ENCODE measurements around the gene ABCB9. TPM values are rescaled to one million over a fixed set of nuclear protein-coding genes. Genes with fewer than 3 reads are reported as not detected.

The ABCB9 gene
- total and polyA plus RNA-seq, 2 experiments from 2014 or later, result 1.2 to 7.0 TPM

DNA sequence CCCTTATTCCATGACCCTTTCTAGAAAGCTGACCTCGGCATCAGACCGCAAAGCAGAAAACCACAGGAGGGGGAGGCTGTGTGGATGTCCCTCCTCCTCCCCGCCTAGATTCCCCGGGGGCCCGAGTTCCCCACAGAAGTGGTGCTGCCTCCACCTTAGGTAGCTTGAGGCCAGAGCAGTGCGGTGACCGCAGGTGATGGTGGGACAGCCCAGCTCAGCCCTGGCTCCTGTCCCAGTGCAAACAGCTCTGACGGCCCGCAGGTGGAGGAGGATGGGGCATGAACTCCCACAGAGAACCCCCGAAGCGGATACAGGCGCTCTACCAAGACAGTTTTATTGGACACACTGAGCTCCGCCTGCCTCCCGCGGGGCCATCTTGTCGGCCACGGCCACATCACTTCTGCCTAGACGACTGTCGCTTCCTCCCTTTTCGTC is 33.7 kb upstream of the ABCB9 start:
- Mint-ChIP-seq H3K4me3 (no peak overlapping the region), H3K27ac (no peak overlapping the region), H3K9me3 (no peaks in the 10 kb centered on the region; the same call in 2 of the 3 replicates), H3K36me3 (ENCODE audit: low read depth) (no peaks in the 10 kb centered on the region), H3K4me1 (no peaks in the 10 kb centered on the region; the same call in 2 of the 3 replicates), H3K27me3 (ENCODE audit: insufficient read depth, low read depth, poor library complexity) (peaks cover 13% of the 10 kb centered on the region)
- Histone ChIP-seq H3K79me2 (replicated peaks; ENCODE audit: insufficient read depth) (no peaks in the 10 kb centered on the region), H3K9me2 (ENCODE audit: insufficient read depth) (no peaks in the 10 kb centered on the region), H2AFZ (no peak overlapping the region), H3K27me3 (ENCODE audit: insufficient read depth) (no peaks in the 10 kb centered on the region), H3K4me2 (no peak overlapping the region), H3K27ac (ENCODE audit: low read depth) (no peak overlapping the region), H4K20me1 (replicated peaks; ENCODE audit: insufficient read depth) (no peaks in the 10 kb centered on the region), H3K36me3 (ENCODE audit: insufficient read depth) (no peaks in the 10 kb centered on the region), H3F3A (replicated peaks; ENCODE audit: low read depth) (no peaks in the 10 kb centered on the region), H3K4me1 (ENCODE audit: insufficient read depth) (no peaks in the 10 kb centered on the region), H3K4me3 (no peak overlapping the region)
- no peak for TF ChIP-seq ZNF331 (CRISPR knock-in tag; IDR thresholded peaks at IDR 0.05; ENCODE audit: low read depth)
- TF ChIP-seq, protein P1, sequence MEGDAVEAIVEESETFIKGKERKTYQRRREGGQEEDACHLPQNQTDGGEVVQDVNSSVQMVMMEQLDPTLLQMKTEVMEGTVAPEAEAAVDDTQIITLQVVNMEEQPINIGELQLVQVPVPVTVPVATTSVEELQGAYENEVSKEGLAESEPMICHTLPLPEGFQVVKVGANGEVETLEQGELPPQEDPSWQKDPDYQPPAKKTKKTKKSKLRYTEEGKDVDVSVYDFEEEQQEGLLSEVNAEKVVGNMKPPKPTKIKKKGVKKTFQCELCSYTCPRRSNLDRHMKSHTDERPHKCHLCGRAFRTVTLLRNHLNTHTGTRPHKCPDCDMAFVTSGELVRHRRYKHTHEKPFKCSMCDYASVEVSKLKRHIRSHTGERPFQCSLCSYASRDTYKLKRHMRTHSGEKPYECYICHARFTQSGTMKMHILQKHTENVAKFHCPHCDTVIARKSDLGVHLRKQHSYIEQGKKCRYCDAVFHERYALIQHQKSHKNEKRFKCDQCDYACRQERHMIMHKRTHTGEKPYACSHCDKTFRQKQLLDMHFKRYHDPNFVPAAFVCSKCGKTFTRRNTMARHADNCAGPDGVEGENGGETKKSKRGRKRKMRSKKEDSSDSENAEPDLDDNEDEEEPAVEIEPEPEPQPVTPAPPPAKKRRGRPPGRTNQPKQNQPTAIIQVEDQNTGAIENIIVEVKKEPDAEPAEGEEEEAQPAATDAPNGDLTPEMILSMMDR (conservative IDR thresholded peaks at IDR 0.05; ENCODE audit: low read depth in 2 of 2), result no peak
- TF ChIP-seq REST (IDR thresholded peaks at IDR 0.05; ENCODE audit: unreplicated experiment), result no peak
- no peak for TF ChIP-seq ZNF114 (CRISPR knock-in tag; IDR thresholded peaks at IDR 0.05)
- TF ChIP-seq EZH2 (IDR thresholded peaks at IDR 0.05; ENCODE audit: low read depth, unreplicated experiment), result no peak
- TF ChIP-seq ETS1 (IDR thresholded peaks at IDR 0.05), result no peak
- no peak for TF ChIP-seq JUNB (IDR thresholded peaks at IDR 0.05; ENCODE audit: unreplicated experiment)
- no peak for TF ChIP-seq STAT1 (IDR thresholded peaks at IDR 0.05; ENCODE audit: unreplicated experiment)
- no peak for TF ChIP-seq NANOG (IDR thresholded peaks at IDR 0.05; ENCODE audit: borderline replicate concordance)
- no peak for TF ChIP-seq POLR2AphosphoS5 (IDR thresholded peaks at IDR 0.05; ENCODE audit: low read depth)
- no peak for TF ChIP-seq ZNF462 (CRISPR knock-in tag; IDR thresholded peaks at IDR 0.05)
- no peak for TF ChIP-seq EZH2phosphoT487 (IDR thresholded peaks at IDR 0.05; ENCODE audit: unreplicated experiment)
- no peak for TF ChIP-seq CREB1 (CRISPR knock-in tag; IDR thresholded peaks at IDR 0.05; ENCODE audit: low read depth)
- no peak for DNase-seq (ENCODE audit: low spot score)
- ATAC-seq, result no peak; the same call in 1 of the 3 replicates
